HG03442 (cell line): ENCODE data around the gene PLEKHA5.
"Not testable (repeated sequence)": the region's sequence is repeated elsewhere in the genome, so short reads cannot be mapped to it uniquely, and the experiment has no call there.

Experiments used
- ATAC-seq: cut with Tn5 transposase; IDR thresholded peaks from one replicate; pipeline ENCODE4 v1.9.1; 2021; ENCODE audit warnings: mild to moderate bottlenecking, moderate library complexity; ENCODE audit not compliant: unreplicated experiment

PLEKHA5 gene

DNA sequence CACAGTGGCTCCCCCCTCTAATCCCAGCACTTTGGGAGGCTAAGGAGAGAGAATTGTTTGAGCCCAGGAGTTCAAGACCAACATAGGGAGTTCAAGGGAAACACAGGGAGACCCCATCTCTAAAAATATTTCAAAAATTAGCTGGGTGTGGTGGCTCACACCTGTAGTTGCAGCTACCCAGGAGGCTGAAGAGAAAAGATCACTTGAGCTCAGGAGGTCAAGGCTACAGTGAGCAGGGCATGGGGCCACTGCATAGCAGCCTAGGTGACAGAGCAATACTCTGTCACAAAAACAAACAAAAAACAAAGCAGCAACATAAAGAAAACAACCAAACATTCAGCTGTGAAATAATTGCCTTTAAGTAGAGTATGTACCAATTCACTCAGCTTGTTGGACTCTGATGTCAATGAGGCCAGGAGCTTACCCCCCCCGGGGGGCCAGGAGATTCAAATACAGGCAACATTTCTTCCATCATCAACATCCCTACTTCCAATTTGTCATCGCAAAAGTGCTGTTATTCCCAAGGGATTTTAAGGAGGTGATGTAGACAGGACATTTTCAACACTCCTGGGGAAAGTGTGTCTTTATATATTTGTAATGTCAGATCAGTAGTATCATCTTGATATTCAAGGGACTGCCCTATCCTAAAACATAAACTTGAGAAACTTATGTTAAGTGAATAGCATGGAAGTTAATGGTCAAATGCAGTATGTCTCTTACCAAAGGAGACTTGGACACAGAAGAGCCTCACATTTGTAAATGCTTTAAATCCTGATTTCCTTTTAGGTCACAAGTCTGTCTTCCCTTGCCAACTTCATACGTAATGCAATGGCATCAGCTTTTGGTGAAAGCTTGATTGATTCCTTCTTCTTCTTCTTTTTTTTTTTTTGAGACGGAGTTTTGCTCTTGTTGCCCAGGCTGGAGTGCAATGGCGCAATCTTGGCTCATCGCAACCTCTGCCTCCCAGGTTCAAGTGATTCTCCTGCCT, 269.1 kb downstream of the PLEKHA5 start:
- no peak for ATAC-seq

DNA sequence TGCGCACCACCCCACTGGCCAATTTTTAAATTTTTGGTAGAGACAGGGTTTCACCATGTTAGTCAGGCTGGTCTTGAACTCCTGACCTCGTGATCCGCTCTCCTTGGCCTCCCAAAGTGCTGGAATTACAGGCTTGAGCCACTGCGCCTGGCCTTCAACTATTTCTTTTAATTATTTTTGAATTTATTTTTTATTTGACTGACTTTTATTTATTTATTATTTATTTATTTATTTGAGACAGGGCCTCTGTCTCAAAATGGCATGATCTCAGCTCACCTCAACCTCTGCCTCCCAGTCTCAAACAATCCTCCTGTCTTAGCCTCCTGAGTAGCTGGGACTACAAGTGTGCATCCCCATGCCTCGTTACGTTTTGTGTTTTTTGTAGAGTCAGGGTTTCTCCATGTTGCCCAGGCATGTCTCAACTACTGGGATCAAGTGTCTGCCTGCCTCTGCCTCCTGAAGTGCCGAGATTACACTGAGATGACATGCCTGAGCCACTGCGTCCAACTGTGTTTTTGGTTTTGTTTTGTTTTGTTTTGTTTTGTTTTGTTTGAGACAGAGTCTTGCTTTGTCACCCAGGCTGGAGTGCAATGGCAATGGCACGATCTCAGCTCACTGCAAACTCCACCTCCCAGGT, 271.2 kb downstream of the PLEKHA5 start:
- not testable (repeated sequence) for ATAC-seq

DNA sequence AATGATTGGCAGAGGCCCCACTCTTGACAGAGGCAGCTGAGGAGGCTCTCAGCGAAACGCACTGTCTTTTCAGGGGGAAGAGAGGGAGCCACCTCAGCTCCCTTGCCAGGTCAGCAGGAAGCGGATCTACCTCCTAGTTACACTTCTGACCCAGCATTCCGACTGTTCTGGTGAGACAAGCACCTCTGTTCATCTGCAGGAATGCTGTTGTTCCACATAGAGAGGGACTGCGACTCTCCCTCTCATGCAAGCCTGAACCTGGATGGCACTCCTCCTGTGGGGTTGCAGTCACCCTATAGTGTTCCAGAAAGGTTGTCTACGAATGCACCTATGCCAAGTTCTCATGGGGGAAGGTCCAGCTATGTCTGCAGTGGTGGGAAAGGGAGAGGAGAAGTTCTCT, 272.7 kb downstream of the PLEKHA5 start:
- ATAC-seq: no peak

DNA sequence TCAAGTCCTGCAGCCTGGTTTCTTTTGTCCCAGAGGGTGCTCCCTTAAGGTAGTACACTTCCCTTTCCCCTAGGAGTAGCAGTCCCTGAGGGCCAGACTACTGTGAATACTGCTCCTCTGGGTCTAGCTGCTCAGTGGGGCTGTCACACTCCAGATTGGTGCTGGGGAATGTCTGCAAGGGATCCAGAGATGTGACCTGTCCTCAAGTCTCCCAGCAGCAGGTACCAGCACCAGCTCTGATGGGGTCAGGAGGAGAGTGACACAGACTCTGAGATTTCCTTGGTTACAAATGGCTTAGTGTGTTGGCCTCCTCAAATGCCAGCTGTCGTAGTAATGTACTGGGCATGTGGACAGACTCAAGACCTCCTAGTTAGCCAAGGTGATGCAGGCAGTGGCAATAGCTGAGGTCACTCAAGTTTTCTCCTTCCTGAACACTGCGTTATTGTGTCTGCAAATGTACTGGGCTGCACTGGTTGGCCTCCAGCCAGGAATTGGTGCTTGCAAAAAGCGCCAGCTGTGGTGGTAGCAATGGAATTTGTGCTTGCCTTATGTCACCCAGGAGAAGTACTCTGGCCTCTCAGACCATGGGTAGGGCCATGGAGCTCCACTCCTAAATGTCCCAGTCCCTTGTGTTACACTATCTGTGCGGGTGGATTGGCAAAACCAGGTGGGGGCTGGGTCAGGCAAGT, 273.4 kb downstream of the PLEKHA5 start:
- ATAC-seq: no peak

DNA sequence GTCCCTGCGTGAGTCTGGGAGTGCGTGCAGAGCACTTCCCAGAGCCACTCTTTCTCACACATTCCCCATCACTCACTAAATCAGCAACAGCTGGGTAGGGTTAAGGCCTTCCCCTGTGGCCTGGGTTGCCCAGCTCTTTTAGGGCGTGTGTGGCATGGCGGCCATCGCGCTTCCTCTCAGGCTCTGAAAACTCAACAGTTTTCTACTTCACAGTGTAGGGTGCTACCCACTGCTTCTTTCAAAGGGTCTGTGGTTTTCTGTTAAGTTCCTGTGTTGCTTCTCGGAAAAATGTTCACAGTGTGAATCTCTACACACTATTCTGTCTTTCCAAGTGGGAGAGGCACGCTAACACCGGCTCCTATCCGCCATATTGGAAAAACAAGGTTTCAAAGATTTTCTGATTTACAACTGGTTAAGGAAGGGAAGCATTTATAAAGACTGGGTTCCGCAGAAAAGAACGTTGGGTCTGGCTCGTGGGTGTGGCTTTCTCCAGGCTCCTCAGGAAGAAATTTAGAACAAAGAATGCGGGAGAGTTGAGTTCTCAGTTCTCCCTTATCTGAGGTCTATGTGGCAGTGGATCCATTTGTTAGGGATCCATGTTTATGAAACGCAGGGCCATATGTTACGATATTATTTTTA, 274.8 kb downstream of the PLEKHA5 start:
- ATAC-seq: no peak

DNA sequence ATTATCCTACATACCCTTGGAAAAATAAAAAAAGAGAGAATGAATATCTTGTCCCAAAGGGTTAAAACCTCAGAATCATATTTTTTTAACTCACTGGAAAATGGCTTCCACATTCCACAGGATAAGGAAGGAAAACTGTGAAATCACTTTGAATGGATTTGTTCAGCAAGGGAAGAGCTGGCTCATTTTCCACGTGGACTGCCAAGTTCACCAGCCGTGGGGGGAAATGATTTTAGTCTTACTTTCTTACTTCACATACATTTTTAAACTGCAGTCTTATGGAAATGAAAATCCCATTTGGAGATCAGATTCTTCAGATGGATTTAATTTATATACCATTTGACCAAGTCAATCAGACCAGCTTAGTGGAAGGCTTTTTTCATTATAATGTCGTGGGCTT, 279.8 kb downstream of the PLEKHA5 start:
- ATAC-seq: no peak

DNA sequence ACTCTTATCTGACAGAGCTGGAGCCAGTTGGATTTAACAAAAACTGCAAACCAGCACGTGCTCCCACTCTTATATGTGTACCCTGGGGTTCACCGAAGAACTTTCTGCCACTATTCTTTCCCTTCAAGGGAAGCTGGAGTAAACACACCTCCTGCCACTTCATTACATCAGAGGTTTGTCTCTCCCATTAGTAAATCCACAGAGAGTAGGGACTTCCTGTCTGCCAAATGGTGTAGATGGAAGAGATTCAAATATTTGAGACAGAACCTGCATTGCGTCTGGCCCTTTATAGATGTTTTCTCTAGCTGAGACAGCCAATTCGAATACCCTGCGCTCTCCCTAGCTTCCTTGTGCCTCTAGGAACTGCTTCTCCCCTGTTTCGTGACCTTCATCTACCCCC, 280.7 kb downstream of the PLEKHA5 start:
- ATAC-seq: no peak

DNA sequence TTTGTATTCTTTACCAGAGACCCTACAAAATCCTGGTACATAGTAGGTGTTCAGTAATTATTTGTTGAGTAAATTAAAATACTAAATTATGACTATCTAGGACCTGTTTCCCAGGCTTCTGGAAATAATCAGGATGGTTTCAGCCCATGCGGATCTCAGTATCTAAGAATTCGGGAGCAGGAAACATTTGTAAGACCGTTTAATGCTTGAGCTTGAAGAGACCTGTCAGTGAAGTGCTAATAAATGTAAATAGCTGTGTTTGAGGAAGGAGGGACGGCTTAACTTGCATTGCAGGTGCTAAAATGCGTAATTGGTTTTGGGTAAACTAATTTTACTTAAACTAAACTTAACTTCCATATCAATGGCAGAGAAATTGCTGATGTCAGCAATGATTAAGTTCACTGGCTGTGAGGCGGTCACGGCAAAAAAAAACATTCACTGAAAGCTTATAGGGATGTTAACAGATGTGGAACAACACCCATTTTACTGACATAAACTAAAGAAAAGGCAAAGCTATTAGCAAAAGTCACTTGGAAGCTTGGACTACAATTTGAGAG, 281.2 kb downstream of the PLEKHA5 start:
- ATAC-seq: no peak

DNA sequence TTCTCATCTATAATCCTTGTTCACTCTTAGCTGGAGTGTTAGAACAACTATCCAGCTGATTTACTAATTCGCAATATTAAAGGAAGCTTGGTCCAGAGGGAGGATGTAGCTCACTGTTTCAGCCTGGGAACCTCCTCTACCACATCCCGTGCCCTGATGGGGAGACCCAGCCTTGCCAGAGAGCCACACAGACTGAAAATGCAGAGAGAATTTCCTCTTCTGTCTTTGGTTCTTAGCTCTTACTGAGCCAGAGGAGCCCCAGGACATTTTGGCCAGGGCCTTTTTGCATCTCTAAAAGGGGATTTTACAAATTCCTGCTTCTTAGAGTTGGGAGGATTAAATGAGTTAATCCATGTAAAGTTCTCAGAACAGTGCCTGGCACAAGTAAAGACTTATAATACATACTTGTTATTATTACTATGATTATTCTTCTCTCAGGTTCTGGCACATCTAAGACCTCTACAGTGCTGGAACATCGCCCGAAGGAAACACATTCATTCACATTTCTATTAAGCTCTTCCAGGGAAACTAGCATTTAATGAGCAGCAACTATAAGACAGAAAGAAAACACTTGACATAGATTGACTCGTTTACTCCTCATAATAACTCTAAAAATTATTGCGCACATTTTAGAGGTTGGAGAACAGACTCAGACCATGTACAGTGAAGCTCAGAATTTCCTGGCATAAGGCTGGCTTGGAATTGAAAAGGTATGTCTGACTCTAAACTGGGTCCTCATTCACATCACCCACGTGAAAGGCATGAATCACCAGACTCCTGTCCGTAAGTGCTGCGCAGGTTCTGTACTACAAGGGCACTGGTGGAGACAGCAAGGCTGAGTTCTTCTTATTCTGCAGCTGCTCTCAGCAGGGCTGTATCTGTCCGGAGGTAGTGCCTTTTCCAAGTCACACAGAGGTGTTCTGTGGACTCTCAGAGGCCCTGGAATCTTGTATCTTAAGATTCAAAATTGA, 282.0 kb downstream of the PLEKHA5 start:
- ATAC-seq: no peak

DNA sequence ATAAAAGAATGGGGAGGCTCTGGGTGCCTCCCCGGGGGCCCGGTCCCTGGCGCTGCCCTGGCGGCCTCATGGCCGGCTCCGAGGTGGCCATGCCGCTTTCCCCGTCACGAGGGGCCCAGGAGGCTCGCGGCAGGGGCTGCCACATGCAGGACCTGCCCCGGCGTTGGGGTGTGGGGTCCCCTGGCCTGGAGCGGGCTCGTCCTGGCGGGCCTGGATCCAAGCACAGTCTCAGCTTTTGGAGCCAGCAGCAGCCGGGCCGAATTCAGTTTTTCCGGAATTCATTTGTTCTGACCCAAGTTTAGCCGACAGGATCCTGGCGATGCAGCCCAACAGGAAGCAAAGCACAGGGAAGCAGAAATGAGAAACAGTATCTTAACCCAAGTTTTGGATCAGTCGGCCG, 283.3 kb downstream of the PLEKHA5 start:
- ATAC-seq: no peak

DNA sequence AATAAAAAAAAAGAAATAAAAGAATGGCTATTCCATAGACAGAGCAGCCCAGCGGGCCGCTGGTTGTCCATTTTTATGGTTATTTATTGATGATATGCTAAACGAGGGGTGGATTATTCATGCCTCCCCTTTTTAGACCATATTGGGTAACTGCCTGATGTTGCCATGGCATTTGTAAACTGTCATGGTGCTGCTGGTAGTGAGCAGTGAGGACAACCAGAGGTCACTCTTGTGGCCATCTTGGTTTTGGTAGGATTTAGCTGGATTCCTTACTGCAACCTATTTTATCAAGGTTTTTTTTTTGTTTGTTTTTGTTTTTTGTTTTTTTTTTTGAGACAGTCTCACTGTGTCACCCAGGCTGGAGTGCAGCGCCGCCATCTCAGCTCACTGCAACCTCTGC, 284.0 kb downstream of the PLEKHA5 start:
- ATAC-seq: not testable (repeated sequence)

DNA sequence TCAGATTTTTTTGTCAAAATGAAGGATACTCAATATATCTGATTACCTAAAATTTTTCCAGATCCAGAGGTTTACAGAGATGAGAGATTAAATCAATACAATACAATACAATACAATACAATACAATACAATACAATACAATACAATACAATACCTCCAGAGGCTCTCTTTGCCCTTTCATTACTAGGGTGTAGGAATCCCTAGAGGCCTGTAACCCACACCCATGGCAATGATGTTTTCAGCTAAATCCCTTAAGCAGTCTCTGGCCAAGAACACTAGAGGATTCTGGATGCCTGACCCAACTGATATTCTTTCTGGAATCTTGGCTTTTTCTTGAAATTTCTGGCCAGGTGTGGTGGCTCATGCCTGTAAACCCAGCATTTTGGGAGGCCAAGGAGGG, 286.0 kb downstream of the PLEKHA5 start:
- ATAC-seq: no peak

DNA sequence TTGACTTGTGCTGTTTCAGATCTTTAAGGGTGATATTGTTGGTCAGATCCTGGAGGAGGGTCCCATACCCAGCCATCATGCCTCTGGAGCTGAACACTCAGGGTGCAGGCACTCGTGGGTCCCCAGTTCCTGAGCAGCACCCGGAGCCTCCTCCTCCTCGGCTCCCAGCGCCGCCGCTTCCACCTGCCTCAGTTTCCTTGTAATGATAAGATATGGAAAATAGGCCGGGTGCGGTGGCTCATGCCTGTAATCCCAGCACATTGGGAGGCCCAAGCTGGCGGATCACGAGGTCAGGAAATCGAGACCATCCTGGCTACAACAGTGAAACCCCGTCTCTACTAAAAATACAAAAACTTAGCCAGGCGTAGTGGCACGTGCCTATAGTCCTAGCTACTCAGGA, 289.6 kb downstream of the PLEKHA5 start:
- ATAC-seq: no peak

DNA sequence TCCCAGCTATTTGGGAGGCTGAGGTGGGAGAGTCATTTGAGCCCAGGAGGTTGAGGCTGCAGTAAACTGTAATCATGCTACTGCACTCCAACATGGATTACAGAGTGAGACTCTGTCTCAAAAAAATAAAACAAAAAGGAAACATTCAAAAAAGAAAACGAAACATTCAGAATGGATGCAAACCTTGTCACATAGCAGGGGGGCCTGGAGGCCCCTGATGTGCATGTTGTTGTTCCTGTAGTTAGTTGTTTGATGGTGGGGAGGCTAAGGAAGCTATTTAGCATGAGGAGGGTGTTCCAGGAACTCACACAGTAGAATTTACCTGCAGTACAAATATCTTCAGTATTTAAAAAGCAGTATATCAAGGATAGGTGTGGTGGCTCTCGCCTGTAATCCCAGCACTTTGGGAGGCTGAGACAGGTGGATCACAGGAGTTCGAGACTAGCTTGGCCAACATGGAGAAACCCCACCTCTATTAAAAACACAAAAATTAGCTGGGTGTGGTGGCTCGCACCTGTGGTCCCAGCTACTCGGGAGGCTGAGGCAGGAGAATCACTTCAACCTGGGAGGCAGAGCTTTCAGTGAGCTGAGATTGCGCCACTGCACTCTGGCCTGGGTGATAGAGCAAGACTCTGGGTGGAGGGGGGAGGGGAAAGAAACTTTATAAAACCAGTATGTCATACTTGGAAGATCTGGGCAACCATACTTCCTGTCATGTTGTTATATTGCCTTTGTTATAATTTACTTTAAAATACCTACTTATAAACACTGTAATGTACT, 292.2 kb downstream of the PLEKHA5 start:
- no peak for ATAC-seq

DNA sequence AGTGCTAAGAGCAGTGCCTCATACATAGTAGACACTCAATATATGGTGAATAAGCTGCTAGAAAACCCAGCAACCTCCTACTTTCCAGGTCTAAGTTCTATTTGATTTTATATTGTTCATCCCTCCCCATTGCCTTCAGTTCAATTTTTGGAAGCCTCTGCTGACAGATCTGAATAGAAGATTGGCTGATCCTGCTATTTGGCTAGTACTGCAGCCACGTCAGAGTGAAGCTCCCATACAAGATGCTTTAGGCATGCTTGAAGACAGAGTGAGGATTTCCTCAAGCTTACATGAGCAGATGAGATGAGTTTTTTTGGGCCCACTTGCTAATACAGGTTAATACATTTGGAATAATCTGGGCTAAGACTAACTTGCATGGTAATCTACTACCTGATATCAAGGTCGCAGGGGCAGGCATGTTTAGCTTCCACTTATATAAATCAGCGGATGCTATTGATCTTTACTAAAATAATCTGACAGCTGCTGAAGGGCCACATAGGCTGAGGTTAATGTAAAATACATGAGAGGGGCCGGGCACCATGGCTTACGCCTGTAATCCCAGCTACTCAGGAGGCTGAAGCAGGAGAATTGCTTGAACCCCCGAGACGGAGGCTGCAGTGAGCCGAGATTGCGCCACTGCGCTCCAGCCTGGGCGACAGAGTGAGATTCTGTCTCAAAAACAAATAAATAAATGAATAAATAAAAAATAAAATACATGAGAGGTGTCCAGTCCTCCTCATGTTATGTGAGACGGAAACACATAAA, 293.8 kb downstream of the PLEKHA5 start:
- no peak for ATAC-seq
